ENCODE measurements around the gene PTPN20.

Gene PTPN20

GRCh38 chr10:47020471-47020870, 109.2 kb downstream of the PTPN20 start:
- H3K27ac ChIP-seq (ENCODE audit: insufficient read depth, low read depth, low read length, poor library complexity, severe bottlenecking): no peak overlapping the region
- H3K9me3 ChIP-seq (ENCODE audit: control insufficient read depth, low read length): no peaks in the 10 kb centered on the region
- no peaks in the 10 kb centered on the region for H3K36me3 ChIP-seq (ENCODE audit: control insufficient read depth, insufficient read depth, low read length)
- no peaks in the 10 kb centered on the region for H3K27me3 ChIP-seq (ENCODE audit: control insufficient read depth, insufficient read depth, low read length, poor library complexity, severe bottlenecking)
- H3K4me3 ChIP-seq (ENCODE audit: insufficient read depth, low read depth, low read length): no peak overlapping the region
- 92 to 94% methylated on average over 4 to 5 of the region's 5 CpGs for WGBS, 2 experiments
- no peaks in the 10 kb centered on the region for H3K4me1 ChIP-seq (ENCODE audit: control insufficient read depth, insufficient read depth, low read length)

GRCh38 chr10:47021850-47022249, 110.6 kb downstream of the PTPN20 start:
- 93 to 94% methylated on average over 6 of the region's 6 CpGs for WGBS, 2 experiments
- Histone ChIP-seq H3K27ac (ENCODE audit: insufficient read depth, low read depth, low read length, poor library complexity, severe bottlenecking) (no peak overlapping the region), H3K27me3 (ENCODE audit: control insufficient read depth, insufficient read depth, low read length, poor library complexity, severe bottlenecking) (no peaks in the 10 kb centered on the region), H3K36me3 (ENCODE audit: control insufficient read depth, insufficient read depth, low read length) (no peaks in the 10 kb centered on the region), H3K9me3 (ENCODE audit: control insufficient read depth, low read length) (no peaks in the 10 kb centered on the region), H3K4me3 (ENCODE audit: insufficient read depth, low read depth, low read length) (no peak overlapping the region), H3K4me1 (ENCODE audit: control insufficient read depth, insufficient read depth, low read length) (no peaks in the 10 kb centered on the region)

GRCh38 chr10:47022311-47023131, 111.3 kb downstream of the PTPN20 start:
- Histone ChIP-seq H3K27me3 (ENCODE audit: control insufficient read depth, insufficient read depth, low read length, poor library complexity, severe bottlenecking) (no peaks in the 10 kb centered on the region), H3K4me3 (ENCODE audit: insufficient read depth, low read depth, low read length) (no peak overlapping the region), H3K27ac (ENCODE audit: insufficient read depth, low read depth, low read length, poor library complexity, severe bottlenecking) (no peak overlapping the region), H3K9me3 (ENCODE audit: control insufficient read depth, low read length) (no peaks in the 10 kb centered on the region), H3K36me3 (ENCODE audit: control insufficient read depth, insufficient read depth, low read length) (no peaks in the 10 kb centered on the region), H3K4me1 (ENCODE audit: control insufficient read depth, insufficient read depth, low read length) (no peaks in the 10 kb centered on the region)
- 93 to 94% methylated on average over 16 of the region's 16 CpGs for WGBS, 2 experiments

GRCh38 chr10:47023237-47024045, 112.2 kb downstream of the PTPN20 start:
- H3K9me3 ChIP-seq (ENCODE audit: control insufficient read depth, low read length): no peaks in the 10 kb centered on the region
- H3K4me1 ChIP-seq (ENCODE audit: control insufficient read depth, insufficient read depth, low read length): no peaks in the 10 kb centered on the region

GRCh38 chr10:47024046-47024322, 112.8 kb downstream of the PTPN20 start:
- Histone ChIP-seq H3K4me1 (ENCODE audit: control insufficient read depth, insufficient read depth, low read length) (no peaks in the 10 kb centered on the region), H3K4me3 (ENCODE audit: insufficient read depth, low read depth, low read length) (no peak overlapping the region)
- 88% methylated on average over 1 of the region's 1 CpG; no CpG with 5 or more reads in 1 of the 2 experiments for WGBS, 2 experiments

More at GRCh38 chr10:47023237-47024045, 112.2 kb downstream of the PTPN20 start:
- no peaks in the 10 kb centered on the region for H3K27me3 ChIP-seq (ENCODE audit: control insufficient read depth, insufficient read depth, low read length, poor library complexity, severe bottlenecking)
- no peak overlapping the region for H3K27ac ChIP-seq (ENCODE audit: insufficient read depth, low read depth, low read length, poor library complexity, severe bottlenecking)
- no peaks in the 10 kb centered on the region for H3K36me3 ChIP-seq (ENCODE audit: control insufficient read depth, insufficient read depth, low read length)
- WGBS, 2 experiments: 90 to 93% methylated on average over 17 of the region's 17 CpGs
- H3K4me3 ChIP-seq (ENCODE audit: insufficient read depth, low read depth, low read length): no peak overlapping the region

GRCh38 chr10:47024399-47025252, 113.4 kb downstream of the PTPN20 start:
- Histone ChIP-seq H3K27me3 (ENCODE audit: control insufficient read depth, insufficient read depth, low read length, poor library complexity, severe bottlenecking) (no peaks in the 10 kb centered on the region), H3K4me1 (ENCODE audit: control insufficient read depth, insufficient read depth, low read length) (no peaks in the 10 kb centered on the region), H3K9me3 (ENCODE audit: control insufficient read depth, low read length) (no peaks in the 10 kb centered on the region), H3K36me3 (ENCODE audit: control insufficient read depth, insufficient read depth, low read length) (no peaks in the 10 kb centered on the region), H3K27ac (ENCODE audit: insufficient read depth, low read depth, low read length, poor library complexity, severe bottlenecking) (no peak overlapping the region), H3K4me3 (ENCODE audit: insufficient read depth, low read depth, low read length) (no peak overlapping the region)
- 32 to 35% methylated on average over 9 of the region's 9 CpGs for WGBS, 2 experiments

More at GRCh38 chr10:47024046-47024322, 112.8 kb downstream of the PTPN20 start:
- Histone ChIP-seq H3K36me3 (ENCODE audit: control insufficient read depth, insufficient read depth, low read length) (no peaks in the 10 kb centered on the region), H3K27me3 (ENCODE audit: control insufficient read depth, insufficient read depth, low read length, poor library complexity, severe bottlenecking) (no peaks in the 10 kb centered on the region), H3K9me3 (ENCODE audit: control insufficient read depth, low read length) (no peaks in the 10 kb centered on the region), H3K27ac (ENCODE audit: insufficient read depth, low read depth, low read length, poor library complexity, severe bottlenecking) (no peak overlapping the region)

GRCh38 chr10:47025253-47025539, 114.0 kb downstream of the PTPN20 start:
- Histone ChIP-seq H3K9me3 (ENCODE audit: control insufficient read depth, low read length) (no peaks in the 10 kb centered on the region), H3K27me3 (ENCODE audit: control insufficient read depth, insufficient read depth, low read length, poor library complexity, severe bottlenecking) (no peaks in the 10 kb centered on the region), H3K4me3 (ENCODE audit: insufficient read depth, low read depth, low read length) (no peak overlapping the region), H3K36me3 (ENCODE audit: control insufficient read depth, insufficient read depth, low read length) (no peaks in the 10 kb centered on the region), H3K27ac (ENCODE audit: insufficient read depth, low read depth, low read length, poor library complexity, severe bottlenecking) (no peak overlapping the region), H3K4me1 (ENCODE audit: control insufficient read depth, insufficient read depth, low read length) (no peaks in the 10 kb centered on the region)
- WGBS, 2 experiments: 84% methylated on average over 4 of the region's 4 CpGs

- Histone ChIP-seq H3K36me3 (ENCODE audit: control insufficient read depth, insufficient read depth, low read length) (no peaks in the 10 kb centered on the region), H3K4me1 (ENCODE audit: control insufficient read depth, insufficient read depth, low read length) (no peaks in the 10 kb centered on the region), H3K27ac (ENCODE audit: insufficient read depth, low read depth, low read length, poor library complexity, severe bottlenecking) (no peak overlapping the region), H3K27me3 (ENCODE audit: control insufficient read depth, insufficient read depth, low read length, poor library complexity, severe bottlenecking) (no peaks in the 10 kb centered on the region), H3K4me3 (ENCODE audit: insufficient read depth, low read depth, low read length) (no peak overlapping the region), H3K9me3 (ENCODE audit: control insufficient read depth, low read length) (no peaks in the 10 kb centered on the region)
- 91 to 92% methylated on average over 10 of the region's 10 CpGs for WGBS, 2 experiments
Measured at GRCh38 chr10:47025540-47026300, 114.5 kb downstream of the PTPN20 start.

- Histone ChIP-seq H3K27me3 (ENCODE audit: control insufficient read depth, insufficient read depth, low read length, poor library complexity, severe bottlenecking) (no peaks in the 10 kb centered on the region), H3K36me3 (ENCODE audit: control insufficient read depth, insufficient read depth, low read length) (no peaks in the 10 kb centered on the region), H3K4me3 (ENCODE audit: insufficient read depth, low read depth, low read length) (no peak overlapping the region), H3K9me3 (ENCODE audit: control insufficient read depth, low read length) (no peaks in the 10 kb centered on the region), H3K4me1 (ENCODE audit: control insufficient read depth, insufficient read depth, low read length) (no peaks in the 10 kb centered on the region), H3K27ac (ENCODE audit: insufficient read depth, low read depth, low read length, poor library complexity, severe bottlenecking) (no peak overlapping the region)
- 96 to 97% methylated on average over 11 of the region's 11 CpGs for WGBS, 2 experiments
Measured at GRCh38 chr10:47026301-47027107, 115.3 kb downstream of the PTPN20 start.
